GM12872 (cell line): ENCODE measurements around the gene HCK.
A peak's percentile ranks its signal among the peaks of the same experiment; 100 is the strongest.

Experiments
- CTCF ChIP-seq: IDR thresholded peaks from 3 replicates; pipeline ENCODE4 v1.5.1; 2011; ENCODE audit warnings: low read depth, mild to moderate bottlenecking, low read length, moderate library complexity; ENCODE audit not compliant: insufficient read depth

HCK gene

GRCh38 chr20:32089637-32090362 lies 37.8 kb downstream of the HCK start:
- no peak for TF ChIP-seq CTCF

GRCh38 chr20:32091888-32092346 lies 39.9 kb downstream of the HCK start:
- TF ChIP-seq CTCF = peak; percentile 95

GRCh38 chr20:32098786-32099185 lies 46.7 kb downstream of the HCK start:
- no peak for TF ChIP-seq CTCF

- TF ChIP-seq CTCF = no peak
Observed at GRCh38 chr20:32108814-32109391, 56.9 kb downstream of the HCK start.

- no peak for TF ChIP-seq CTCF
Observed at GRCh38 chr20:32109392-32110172, 57.5 kb downstream of the HCK start, which contains the start of gene TM9SF4. Gene TM9SF4 (plus strand): TSS chr20:32109714. CDS start chr20:32109741, 27 bp downstream.

- no peak for TF ChIP-seq CTCF
Observed at GRCh38 chr20:32110173-32110704, 58.2 kb downstream of the HCK start.

GRCh38 chr20:32110727-32111126 lies 58.7 kb downstream of the HCK start:
- TF ChIP-seq CTCF = no peak
